Left hindlimb (tissue), 1 donor: ENCODE measurements around the gene BAIAP2.

Experiments
- DNase-seq: peaks from one replicate; pipeline ENCODE4 v3.0.0-alpha.2; 2018

BAIAP2 gene

DNA sequence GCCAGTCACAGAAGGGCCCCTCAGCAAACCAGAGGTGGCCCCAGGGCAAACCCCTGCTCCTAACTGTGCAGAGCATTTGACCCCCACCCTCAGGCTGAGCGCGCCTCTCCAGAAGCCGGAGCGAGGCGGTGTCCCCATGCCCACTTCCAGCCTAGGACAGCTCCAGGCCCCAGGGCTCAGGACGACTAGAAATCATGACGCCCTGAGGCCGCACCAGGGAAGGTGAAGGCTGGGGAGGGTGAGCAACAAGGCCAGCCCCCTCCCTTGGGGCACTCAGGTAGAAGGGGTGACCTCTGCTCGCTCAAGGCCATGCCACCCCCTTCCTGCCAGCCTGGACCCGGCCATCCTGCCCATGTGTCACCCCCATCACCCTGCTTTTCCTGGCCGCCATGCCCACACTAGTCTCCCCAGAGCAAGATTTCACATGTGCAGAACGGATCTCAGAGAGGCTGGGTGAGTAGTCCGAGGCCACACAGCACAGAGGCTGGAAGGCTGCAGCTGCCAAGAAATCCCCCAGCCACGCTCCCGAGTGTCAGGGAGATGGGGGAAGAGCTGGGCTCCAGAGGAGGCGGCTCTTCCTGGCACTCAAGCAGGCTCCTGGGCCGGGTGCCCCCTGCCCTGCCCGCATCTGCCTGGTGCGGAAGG is 128.2 kb downstream of the BAIAP2 start:
- DNase-seq, result peak; percentile 22

- peak; percentile 40 for DNase-seq
Observed at GRCh38 chr17:81163703-81164370, 128.9 kb downstream of the BAIAP2 start.

DNA sequence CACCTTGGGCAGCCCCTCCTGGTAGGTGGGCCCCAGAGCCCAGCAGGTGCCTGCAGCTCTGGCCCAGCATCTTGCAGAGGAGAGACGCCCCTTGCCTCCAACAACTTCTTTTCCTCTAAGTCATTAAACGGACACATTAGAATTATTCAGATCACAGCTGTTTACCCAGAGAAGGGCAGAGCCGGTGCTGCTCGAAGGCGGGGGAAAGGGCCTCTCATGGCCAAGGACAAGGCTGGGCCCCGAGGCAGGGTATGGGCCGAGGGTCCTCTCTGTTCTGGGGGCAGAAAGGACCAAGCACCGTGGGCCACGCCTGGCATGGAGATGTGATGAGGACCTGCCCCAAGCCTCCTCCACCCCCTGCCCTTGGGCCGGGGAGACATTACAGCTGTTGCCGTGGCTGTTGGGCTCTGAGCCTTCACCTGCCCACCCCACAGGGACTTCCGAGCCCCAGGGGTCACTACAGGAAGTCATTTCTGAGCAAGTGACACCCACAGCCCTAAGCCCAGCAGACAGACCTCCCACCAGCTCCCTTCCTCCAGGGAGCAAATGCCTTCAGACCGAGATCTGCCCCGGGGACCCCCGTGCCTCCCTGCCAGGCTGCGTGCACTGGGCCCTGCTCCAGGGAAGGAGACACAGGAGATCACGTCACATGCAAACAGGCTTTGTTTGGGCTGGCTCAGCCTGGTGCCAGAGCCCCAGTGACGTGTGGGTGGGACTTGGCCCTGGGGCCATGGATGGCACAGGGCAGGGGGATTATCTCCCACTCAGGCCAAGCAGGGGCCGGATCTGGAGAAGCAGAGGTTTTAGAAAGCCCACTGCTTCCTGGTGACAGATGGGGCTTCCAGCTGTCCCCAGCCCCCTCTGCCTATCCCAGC is 129.7 kb downstream of the BAIAP2 start:
- peak; percentile 74 for DNase-seq

GRCh38 chr17:81165246-81166032 is 130.5 kb downstream of the BAIAP2 start, which contains the start of gene PVALEF:
PVALEF (plus strand) TSS chr17:81165507; CDS start chr17:81181227, 15,720 bp downstream.
- DNase-seq, result peak; percentile 50

GRCh38 chr17:81166033-81166492 is 131.1 kb downstream of the BAIAP2 start, which contains the start of gene AATK:
AATK (minus strand) TSS chr17:81166221; CDS start chr17:81165992, 229 bp downstream.
- DNase-seq, result peak; percentile 45
